Measurements from ENCODE around the gene BAD. TPM values are rescaled to one million over a fixed set of nuclear protein-coding genes. Genes with fewer than 3 reads are reported as not detected.

BAD gene
- total RNA-seq, 1 experiment from 2014 or later = 23.3 TPM

DNA sequence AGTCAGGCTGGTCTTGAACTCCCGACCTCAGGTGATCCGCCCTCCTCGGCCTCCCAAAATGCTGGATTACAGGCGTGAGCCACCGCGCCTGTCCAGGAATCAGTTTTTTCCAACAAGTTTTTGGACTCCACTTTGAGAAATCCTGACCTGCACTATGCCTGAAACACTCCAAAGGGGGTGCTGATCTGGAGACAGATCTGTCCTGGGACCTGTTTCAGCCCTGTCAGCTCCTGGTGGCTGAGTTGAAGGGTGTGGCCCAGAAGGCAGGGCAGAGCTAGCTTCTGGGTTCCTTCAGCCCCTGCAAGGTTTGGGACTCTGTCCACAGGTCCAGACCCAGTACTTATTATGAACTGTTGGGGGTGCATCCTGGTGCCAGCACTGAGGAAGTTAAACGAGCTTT is 52.9 kb downstream of the BAD start:
- H3K27me3 ChIP-seq (ENCODE audit: insufficient read depth, low read length) = no peaks in the 10 kb centered on the region; the same call in 1 of the 2 replicates
- H4K20me1 ChIP-seq (ENCODE audit: control insufficient read depth, insufficient read depth, insufficient read length) = no peaks in the 10 kb centered on the region
- no peaks in the 10 kb centered on the region for H3K79me1 ChIP-seq (ENCODE audit: insufficient read depth, low read depth, low read length, poor library complexity, severe bottlenecking)
- H2BK5ac ChIP-seq (ENCODE audit: insufficient read length, low read length) = no peak overlapping the region
- no peak for DNase-seq
- H2BK120ac ChIP-seq (ENCODE audit: low read depth, low read length, poor library complexity, severe bottlenecking) = no peak overlapping the region
- no peak overlapping the region for H2AFZ ChIP-seq (ENCODE audit: low read length)
- H3K79me2 ChIP-seq (ENCODE audit: insufficient read depth, low read length) = no peaks in the 10 kb centered on the region
- peaks cover 25% of the 10 kb centered on the region for H3K23me2 ChIP-seq (ENCODE audit: insufficient read length, low read depth, low read length, poor library complexity, severe bottlenecking)
- H3K4me2 ChIP-seq (ENCODE audit: insufficient read depth, insufficient read length, low read length) = no peak overlapping the region
- H3K9ac ChIP-seq (ENCODE audit: extremely low read depth, insufficient read length, low read length) = no peak overlapping the region
- Mint-ChIP-seq H3K27me3 (ENCODE audit: low read depth) (peaks cover 20% of the 10 kb centered on the region), H3K4me3 (peak overlapping the region; percentile 74 to 91), H3K9me3 (no peaks in the 10 kb centered on the region), H3K36me3 (ENCODE audit: insufficient read depth in 1 of 3, low read depth in 3 of 3) (peaks cover 3% of the 10 kb centered on the region in 3 experiments; a peak in 4 of 7 replicates), H3K27ac (no peak overlapping the region), H3K4me1 (peaks cover 27 to 37% of the 10 kb centered on the region in 2 experiments)
- H3K27ac ChIP-seq (ENCODE audit: insufficient read length, low read depth, low read length) = no peak overlapping the region
- no peak overlapping the region for H4K5ac ChIP-seq (ENCODE audit: insufficient read length, low read depth, low read length)
- no peak overlapping the region for H3T11ph ChIP-seq (ENCODE audit: low read length)
- no peak overlapping the region for H3K14ac ChIP-seq (ENCODE audit: insufficient read depth, low read length)
- no peak overlapping the region for H2AK5ac ChIP-seq (ENCODE audit: insufficient read length, low read length)
- no peak overlapping the region for H3K23ac ChIP-seq (ENCODE audit: insufficient read length, low read depth, low read length)
- H4K91ac ChIP-seq (ENCODE audit: insufficient read length, low read depth, low read length) = no peak overlapping the region
- H2BK15ac ChIP-seq (ENCODE audit: low read depth, low read length) = no peak overlapping the region
- H3K9me3 ChIP-seq (ENCODE audit: control insufficient read depth, low read depth, low read length) = no peaks in the 10 kb centered on the region
- no peak overlapping the region for H3K56ac ChIP-seq (ENCODE audit: insufficient read length, low read depth, low read length)
- no peak overlapping the region for H2BK12ac ChIP-seq (ENCODE audit: insufficient read length, low read depth, low read length)
- no peak overlapping the region for H3K18ac ChIP-seq (ENCODE audit: insufficient read length, low read depth, low read length)
- 0 out of 2 replicates have a peak, but pooled peaks cover 3% of the 10 kb centered on the region for H3K4me1 ChIP-seq (ENCODE audit: insufficient read depth, low read length)
- H2BK20ac ChIP-seq (ENCODE audit: low read depth, low read length, poor library complexity, severe bottlenecking) = no peak overlapping the region
- no peak for TF ChIP-seq CTCF (conservative IDR thresholded peaks at IDR 0.05)
- H3K4ac ChIP-seq (ENCODE audit: low read depth, low read length) = no peak overlapping the region
- no CpG with 5 or more reads among the region's 7 CpGs for WGBS (ENCODE audit: extremely low coverage, insufficient read length, low lambda C conversion rate)
- no peak overlapping the region for H4K8ac ChIP-seq (replicated peaks; ENCODE audit: insufficient read length, low read depth, low read length)
